Epithelial cell of esophagus (primary cell): ENCODE measurements around the gene APEX2.

Source experiments
- DNase-seq: peaks from one replicate; pipeline ENCODE4 v3.0.0; 2010; ENCODE audit warnings: low read depth
- H3K4me3 ChIP-seq: 2 replicates; pipeline ENCODE4 v1.5.1; 2011; ENCODE audit warnings: mild to moderate bottlenecking, low read length, control low read depth
- CTCF ChIP-seq: IDR thresholded peaks from 2 replicates; pipeline ENCODE4 v1.5.1; 2011; ENCODE audit warnings: low read depth, mild to moderate bottlenecking, low read length, control low read depth, inconsistent platforms; ENCODE audit not compliant: insufficient read depth; ENCODE audit errors: missing control alignments

APEX2 gene

GRCh38 chrX:55011294-55011693, 11.1 kb downstream of the APEX2 start:
- H3K4me3 ChIP-seq, result no peak overlapping the region
- TF ChIP-seq CTCF, result peak; percentile 23
- no peak for DNase-seq

- H3K4me3 ChIP-seq, result no peak overlapping the region
- no peak for TF ChIP-seq CTCF
- DNase-seq, result no peak
Observed at GRCh38 chrX:55014897-55015299, 14.7 kb downstream of the APEX2 start.

- no peak overlapping the region for H3K4me3 ChIP-seq
- peak; percentile 25 for DNase-seq
- TF ChIP-seq CTCF, result no peak
Observed at GRCh38 chrX:55026143-55026542, 26.0 kb downstream of the APEX2 start.

- TF ChIP-seq CTCF, result no peak
- no peak for DNase-seq
- no peak overlapping the region for H3K4me3 ChIP-seq
Observed at GRCh38 chrX:55026840-55027239, 26.7 kb downstream of the APEX2 start.

- no peak for TF ChIP-seq CTCF
- no peak overlapping the region for H3K4me3 ChIP-seq
Observed at GRCh38 chrX:55028040-55028439, 27.9 kb downstream of the APEX2 start.

GRCh38 chrX:55028611-55029010, 28.4 kb downstream of the APEX2 start:
- no peak overlapping the region for H3K4me3 ChIP-seq
- no peak for DNase-seq
- no peak for TF ChIP-seq CTCF

More at GRCh38 chrX:55028040-55028439, 27.9 kb downstream of the APEX2 start:
- DNase-seq, result no peak

GRCh38 chrX:55029291-55029690, 29.1 kb downstream of the APEX2 start:
- no peak for DNase-seq
- no peak for TF ChIP-seq CTCF
- no peak overlapping the region for H3K4me3 ChIP-seq
